ENCODE data around the gene TMA16.

- peak in 1 of 2 donors; percentile 16 for TF ChIP-seq CTCF (conservative IDR thresholded peaks at IDR 0.05 in 1 of 2, IDR thresholded peaks at IDR 0.05 in 1 of 2; ENCODE audit: extremely low read depth in 1 of 2, insufficient read depth in 1 of 2, low read depth in 1 of 2, low read length in 2 of 2)
- TF ChIP-seq EZH2 (IDR thresholded peaks at IDR 0.05; ENCODE audit: borderline replicate concordance, low read length), result no peak
Measured at GRCh38 chr4:163556177-163556576, 61.7 kb downstream of the TMA16 start.
